K562 (cell line): Measurements from ENCODE around the gene IPCEF1. TPM values are rescaled to one million over a fixed set of nuclear protein-coding genes. Genes with fewer than 3 reads are reported as not detected.

Source experiments
- ATAC-seq: fragments of 200-7000 bp; cut with Tn5 transposase; 3 replicates; pipeline ENCODE4 v1.9.1; 2020; ENCODE audit warnings: moderate library complexity
- BruUV-seq: library from RNA; stranded (reverse); fragments of 400-500 nt; replicated peaks from 2 replicates; lab custom pipeline; 2021; lab: Mats Ljungman, UMichigan
- CTCF ChIA-PET: fragments of 300-600 bp; formaldehyde crosslinking; extraction: SDS; loops from one replicate; lab custom pipeline; 2021; ENCODE audit warnings: low intra/inter-chr PET ratio; lab: Yijun Ruan, JAX
- POLR2A ChIA-PET: fragments of 300-600, 350-650 bp; sonication (Branson Sonifier 250); formaldehyde crosslinking; extraction: SDS; loops from one replicate; lab custom pipeline; 2021; ENCODE audit warnings: antibody characterized with exemption, inconsistent platforms; lab: Yijun Ruan, JAX
- DNase-seq, 4 experiments: peaks; one replicate each; pipeline versions ENCODE4 v3.0.0 to v3.0.0-alpha.2; 2011 to 2018; ENCODE audit warnings: low spot score in 3 of 4, mixed read lengths in 3 of 4; ENCODE audit errors: extremely low read depth in 1 of 4
- FAIRE-seq: peaks from 2 replicates; lab custom pipeline; 2011; peaks lifted over from hg19 to GRCh38; lab: Jason Lieb, UNC
- H2AFZ ChIP-seq: 2 replicates; pipeline ENCODE4 v1.6.0; 2011; ENCODE audit warnings: low read depth, low read length, control low read depth, inconsistent platforms
- H3K27ac ChIP-seq: fragments of 200-600 bp; 3 replicates; pipeline ENCODE4 v1.8.0; 2011; ENCODE audit warnings: low read depth, mild to moderate bottlenecking, control low read depth, inconsistent platforms, low read length, moderate library complexity, mixed read lengths; ENCODE audit errors: extremely low read depth
- H3K27me3 ChIP-seq, 2 experiments: fragments of 300-600 bp in 1 of 2; 2 replicates in 1 of 2; 3 replicates in 1 of 2; pipeline versions ENCODE4 v1.6.0 to v1.8.0; 2011; ENCODE audit warnings: inconsistent platforms in 2 of 2, low read length in 2 of 2, mild to moderate bottlenecking in 1 of 2, mixed read lengths in 1 of 2, moderate library complexity in 1 of 2; ENCODE audit not compliant: control insufficient read depth in 2 of 2, insufficient read depth in 2 of 2
- H3K36me3 ChIP-seq: fragments of 300-600 bp; 3 replicates; pipeline ENCODE4 v1.8.0; 2011; ENCODE audit warnings: mild to moderate bottlenecking, low read length, inconsistent platforms; ENCODE audit not compliant: control insufficient read depth, insufficient read depth
- H3K4me1 ChIP-seq, 2 experiments: fragments of 200-600 bp in 1 of 2; replicated peaks in 1 of 2; 2 replicates in 1 of 2; 3 replicates in 1 of 2; pipeline versions ENCODE4 v1.5.1 to v1.8.0; 2011; ENCODE audit warnings: inconsistent platforms in 2 of 2, low read length in 2 of 2, mild to moderate bottlenecking in 1 of 2, mixed read lengths in 1 of 2, moderate library complexity in 1 of 2; ENCODE audit not compliant: control insufficient read depth in 2 of 2, insufficient read depth in 2 of 2
- H3K4me2 ChIP-seq: 2 replicates; pipeline ENCODE4 v1.6.1; 2011; ENCODE audit warnings: low read length, control low read depth, inconsistent platforms, mixed read lengths; ENCODE audit not compliant: insufficient read depth
- H3K4me3 ChIP-seq: fragments of 200-600 bp; sonication (generic), shearing (Covaris generic); 2 replicates; pipeline ENCODE4 v1.5.1; 2016; ENCODE audit warnings: control low read depth, inconsistent platforms
- H3K79me2 ChIP-seq: fragments of 200-600 bp; 3 replicates; pipeline ENCODE4 v1.8.0; 2011; ENCODE audit warnings: low read length, inconsistent platforms; ENCODE audit not compliant: control insufficient read depth, insufficient read depth
- H3K9ac ChIP-seq, 2 experiments: 2 replicates each; pipeline versions ENCODE4 v1.6.0 to v1.6.1; 2011; ENCODE audit warnings: low read depth in 2 of 2, low read length in 2 of 2, control low read depth in 1 of 2, inconsistent platforms in 1 of 2, mild to moderate bottlenecking in 1 of 2, mixed read lengths in 1 of 2; ENCODE audit not compliant: insufficient read depth in 1 of 2
- H3K9me1 ChIP-seq: one replicate; pipeline ENCODE4 v1.6.0; 2011; ENCODE audit warnings: inconsistent platforms, mild to moderate bottlenecking, low read length, moderate library complexity; ENCODE audit not compliant: control insufficient read depth, insufficient read depth
- H3K9me3 ChIP-seq: replicated peaks from 2 replicates; pipeline ENCODE4 v1.5.1; 2011; ENCODE audit warnings: low read depth, low read length, inconsistent platforms; ENCODE audit not compliant: control insufficient read depth, insufficient read depth
- H4K20me1 ChIP-seq: replicated peaks from 2 replicates; pipeline ENCODE4 v1.6.1; 2011; ENCODE audit warnings: low read length, inconsistent platforms, mixed read lengths; ENCODE audit not compliant: control insufficient read depth, insufficient read depth
- ARNT ChIP-seq, 2 experiments: fragments of 450-650 bp; IDR thresholded peaks; 2 replicates each; pipeline ENCODE4 v1.6.1; 2016; ENCODE audit warnings: mild to moderate bottlenecking in 1 of 2
- BCLAF1 ChIP-seq, 2 experiments: fragments of 450-650 bp in 1 of 2; IDR thresholded peaks; 2 replicates each; pipeline ENCODE4 v1.6.1; 2011 to 2017; ENCODE audit warnings: low read depth in 2 of 2, antibody characterized with exemption in 1 of 2, borderline replicate concordance in 1 of 2, low read length in 1 of 2, mild to moderate bottlenecking in 1 of 2, mixed read lengths in 1 of 2; ENCODE audit not compliant: control insufficient read depth in 1 of 2
- E2F1 ChIP-seq: sonication (generic); formaldehyde crosslinking; IDR thresholded peaks from 2 replicates; pipeline ENCODE4 v1.8.1; 2023; ENCODE audit warnings: mild to moderate bottlenecking, missing genetic modification reagents, moderate library complexity
- KDM2B ChIP-seq: fragments of 250-450 bp; sonication (Bioruptor Pico); IDR thresholded peaks from 2 replicates; pipeline ENCODE4 v1.8.0; 2021; ENCODE audit warnings: mild to moderate bottlenecking, moderate library complexity
- MCM3 ChIP-seq: fragments of 450-650 bp; IDR thresholded peaks from 2 replicates; pipeline ENCODE4 v1.6.1; 2016
- RBM25 ChIP-seq: fragments of 200-400 bp; formaldehyde crosslinking; IDR thresholded peaks from 2 replicates; pipeline ENCODE4 v1.6.1; 2018; ENCODE audit warnings: low read length, low read depth, moderate library complexity; ENCODE audit not compliant: severe bottlenecking
- STAG1 ChIP-seq: sonication (generic); formaldehyde crosslinking; IDR thresholded peaks from 2 replicates; pipeline ENCODE4 v1.5.0; 2020; ENCODE audit warnings: missing genetic modification reagents, borderline replicate concordance
- TCF15 ChIP-seq: fragments of 250-450 bp; sonication (Bioruptor Pico); IDR thresholded peaks from 2 replicates; pipeline ENCODE4 v1.8.0; 2022; ENCODE audit warnings: moderate library complexity, mild to moderate bottlenecking, inconsistent platforms
- WGBS: fragments of 100-300 bp; shearing (Covaris generic); methylation state at CpG from one replicate; pipeline ENCODE4 v1.1.6; 2016; ENCODE audit warnings: low coverage, mixed read lengths; ENCODE audit not compliant: insufficient coverage; ENCODE audit errors: missing lambda C conversion rate; 5-methylcytosine and 5-hydroxymethylcytosine counted together
- in situ Hi-C: fragments of 300-500 bp; cut with MboI; formaldehyde crosslinking; loops from 4 replicates; pipeline ENCODE4 v1.15.0; 2018; ENCODE audit warnings: inconsistent platforms, mixed read lengths
- intact Hi-C: fragments of 100-400 bp; cut with micrococcal nuclease; formaldehyde crosslinking; loops from 2 replicates; pipeline ENCODE4 v1.14.2; 2022
- polyA plus RNA-seq, 8 experiments: library from polyadenylated mRNA; depleted of rRNA in 4 of 8; stranded (reverse) in 5 of 8; unstranded in 3 of 8; fragments of >200 nt; fragmentation: Nextera tagmentation in 2 of 8; fragmentation: Illumina TruSeq in 1 of 8; extraction: Ambion mirVana in 2 of 8; extraction: Trizol in 1 of 8; gene quantifications; 2 replicates each; pipeline versions ENCODE4 v1.2.1 to v1.2.3, GENCODE V29; 2011 to 2014; ENCODE audit warnings: inconsistent platforms in 1 of 8, missing spikeins in 1 of 8
- total RNA-seq, 7 experiments: library from RNA; depleted of rRNA in 6 of 7; stranded (reverse); fragments of >200 nt in 6 of 7; fragmentation: Illumina TruSeq in 2 of 7; extraction: Trizol in 2 of 7; gene quantifications; 2 replicates each; pipeline versions ENCODE4 v1.2.1 to v1.2.3, GENCODE V29; 2011 to 2021; ENCODE audit warnings: low replicate concordance in 1 of 7

IPCEF1 gene
- total and polyA plus RNA-seq, 9 of the 15 experiments (the other 6 are each of a cell fraction or from before 2014, with no cell fraction given), result 0.14 to 0.18 TPM; not detected in 7

GRCh38 chr6:154111025-154111424, 245.6 kb downstream of the IPCEF1 start:
- Histone ChIP-seq H4K20me1 (no peaks in the 10 kb centered on the region), H3K9me3 (no peaks in the 10 kb centered on the region), H3K79me2 (no peaks in the 10 kb centered on the region), H3K36me3 (no peaks in the 10 kb centered on the region), H3K4me1 (no peaks in the 10 kb centered on the region), H3K27ac (no peak overlapping the region), H3K4me3 (no peak overlapping the region), H2AFZ (no peak overlapping the region), H3K4me2 (no peak overlapping the region), H3K9me1 (no peaks in the 10 kb centered on the region), H3K27me3 (no peaks in the 10 kb centered on the region), H3K9ac (no peak overlapping the region)
- FAIRE-seq (no peak), DNase-seq (no peak), ATAC-seq (no peak)
- ChIA-PET CTCF (no interaction called here), POLR2A (no interaction called here)
- intact Hi-C loops (no loop called here), in situ Hi-C loops (no loop called here)
- TF ChIP-seq ARNT (IDR thresholded peaks at IDR 0.05), result no peak
- no peak for TF ChIP-seq KDM2B
- TF ChIP-seq TCF15 (CRISPR knock-in tag), result no peak
- TF ChIP-seq RBM25, result no peak
- no peak for TF ChIP-seq MCM3
- no peak for TF ChIP-seq BCLAF1 (IDR thresholded peaks at IDR 0.05; ENCODE audit: borderline replicate concordance in 1 of 2, control insufficient read depth in 1 of 2, low read depth in 2 of 2, low read length in 1 of 2)
- TF ChIP-seq STAG1 (CRISPR knock-in tag), result no peak
- TF ChIP-seq E2F1 (CRISPR knock-in tag), result no peak
- WGBS, result 0% methylated on average over 1 of the region's 1 CpG
- no TSS peak for BruUV-seq
